Activated naive CD8-positive, alpha-beta T cell (primary cell): ENCODE measurements around the gene USP2.
"Not testable (repeated sequence)": the region's sequence is repeated elsewhere in the genome, so short reads cannot be mapped to it uniquely, and the experiment has no call there.

Experiments
- H3K27ac Mint-ChIP-seq: one replicate; pipeline ENCODE4 v1.8.0; 2021; ENCODE audit warnings: mixed read lengths
- H3K27me3 Mint-ChIP-seq: one replicate; pipeline ENCODE4 v1.8.0; 2021; ENCODE audit warnings: mixed read lengths
- H3K36me3 Mint-ChIP-seq: one replicate; pipeline ENCODE4 v1.8.0; 2021; ENCODE audit warnings: mixed read lengths
- H3K4me1 Mint-ChIP-seq: one replicate; pipeline ENCODE4 v1.8.0; 2021; ENCODE audit warnings: low read depth, mixed read lengths
- H3K4me3 Mint-ChIP-seq: one replicate; pipeline ENCODE4 v1.8.0; 2021; ENCODE audit warnings: mild to moderate bottlenecking, mixed read lengths
- H3K9me3 Mint-ChIP-seq: one replicate; pipeline ENCODE4 v1.8.0; 2021; ENCODE audit warnings: low read depth, mixed read lengths

USP2 gene

DNA sequence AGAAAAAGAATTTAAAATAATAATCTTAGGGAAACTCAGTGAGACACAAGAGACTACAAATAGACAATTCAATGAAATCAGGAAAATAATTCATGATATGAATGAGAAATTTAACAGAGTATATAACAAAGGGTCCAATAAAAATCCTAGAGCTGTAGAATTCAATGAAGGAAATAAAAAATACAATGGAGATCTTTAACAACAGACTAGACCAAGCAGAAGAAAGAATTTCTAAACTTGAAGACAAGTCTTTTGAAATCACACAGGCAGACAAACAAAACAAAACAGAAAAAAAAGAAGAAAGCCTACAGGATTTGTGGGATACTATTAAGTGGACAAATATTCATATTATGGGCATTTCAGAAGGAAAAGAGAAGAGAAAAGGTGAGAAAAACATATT is 16.2 kb upstream of the USP2 start:
- Mint-ChIP-seq H3K4me1 (no peaks in the 10 kb centered on the region), H3K27ac (no peak overlapping the region), H3K4me3 (no peak overlapping the region), H3K27me3 (peaks cover 12% of the 10 kb centered on the region), H3K36me3 (peaks cover 24% of the 10 kb centered on the region), H3K9me3 (peaks cover 23% of the 10 kb centered on the region)

DNA sequence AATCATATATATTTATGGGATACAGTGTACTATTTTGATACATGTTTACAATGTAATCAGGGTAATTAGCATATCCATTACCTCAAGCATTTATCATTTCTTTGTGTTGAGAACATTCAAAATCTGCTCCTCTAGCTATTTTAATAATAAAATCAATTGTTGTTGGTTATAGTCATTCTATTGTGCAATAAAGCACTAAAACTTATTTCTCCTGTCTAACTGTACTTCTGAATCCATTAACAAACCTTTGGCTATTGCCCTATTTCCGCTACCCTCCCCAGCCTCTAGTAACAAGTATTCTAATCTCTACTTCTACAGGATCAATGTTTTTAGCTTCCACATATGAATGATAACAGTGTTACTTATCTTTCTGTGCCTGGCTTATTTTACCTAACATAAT is 15.3 kb upstream of the USP2 start:
- no peaks in the 10 kb centered on the region for H3K4me1 Mint-ChIP-seq
- peaks cover 19% of the 10 kb centered on the region for H3K9me3 Mint-ChIP-seq
- H3K36me3 Mint-ChIP-seq, result peaks cover 20% of the 10 kb centered on the region
- H3K4me3 Mint-ChIP-seq, result no peak overlapping the region
- H3K27me3 Mint-ChIP-seq, result peaks cover 12% of the 10 kb centered on the region
- no peak overlapping the region for H3K27ac Mint-ChIP-seq

DNA sequence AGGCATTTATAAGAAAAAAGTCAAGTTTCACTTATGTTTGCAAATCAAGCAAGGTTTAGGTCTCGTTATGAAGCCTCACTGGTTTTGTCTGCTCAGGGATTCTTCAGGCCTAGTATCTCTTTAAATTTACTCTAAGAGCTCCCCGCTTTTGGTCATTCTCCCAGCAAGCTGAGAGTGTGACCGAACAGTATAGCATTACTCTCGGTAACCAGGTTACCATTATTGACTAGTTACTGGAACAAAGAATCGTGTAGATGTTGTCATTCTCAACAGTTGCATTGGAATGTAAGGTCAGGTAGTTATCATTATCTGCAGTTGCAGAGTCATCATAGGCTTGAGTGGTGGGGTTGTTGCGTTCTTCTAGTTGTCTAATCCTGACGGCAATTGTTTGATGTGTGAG is 9.8 kb upstream of the USP2 start:
- H3K36me3 Mint-ChIP-seq, result no peaks in the 10 kb centered on the region
- no peak overlapping the region for H3K27ac Mint-ChIP-seq
- no peaks in the 10 kb centered on the region for H3K4me1 Mint-ChIP-seq
- peaks cover 10% of the 10 kb centered on the region for H3K27me3 Mint-ChIP-seq
- no peak overlapping the region for H3K4me3 Mint-ChIP-seq
- no peaks in the 10 kb centered on the region for H3K9me3 Mint-ChIP-seq

DNA sequence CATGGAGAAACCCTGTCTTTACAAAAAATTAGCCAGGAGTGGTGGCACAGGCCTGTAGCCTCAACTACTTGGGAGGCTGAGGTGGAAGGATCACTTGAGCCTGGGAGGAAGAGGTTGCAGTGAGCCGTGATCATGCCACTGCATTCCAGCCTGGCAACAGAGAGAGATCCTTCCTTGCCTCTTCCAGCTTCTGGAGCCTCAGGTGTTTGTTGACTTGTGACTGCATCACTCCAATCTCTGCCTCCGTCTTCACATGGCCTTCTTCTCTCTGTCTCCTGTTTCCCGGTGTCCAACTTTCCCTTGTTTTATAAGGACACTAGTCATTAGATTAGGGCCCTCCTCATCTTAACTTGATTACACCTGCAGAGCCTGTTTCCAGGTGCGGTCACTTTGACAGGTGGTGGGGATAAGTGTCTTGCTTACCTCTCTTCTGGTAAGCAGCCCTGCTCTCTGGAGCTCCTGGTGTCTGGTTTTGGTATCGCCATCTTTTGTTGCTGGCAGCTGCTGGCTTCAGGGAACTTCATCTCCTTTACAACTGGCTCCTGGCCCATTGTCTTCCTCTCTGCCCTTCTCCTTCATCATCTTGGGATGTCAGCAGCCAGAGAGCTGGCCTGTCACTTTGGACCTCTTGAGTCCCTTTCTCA is 8.2 kb upstream of the USP2 start:
- Mint-ChIP-seq H3K36me3 (no peaks in the 10 kb centered on the region), H3K27me3 (peaks cover 10% of the 10 kb centered on the region), H3K9me3 (no peaks in the 10 kb centered on the region), H3K4me1 (no peaks in the 10 kb centered on the region), H3K4me3 (no peak overlapping the region), H3K27ac (no peak overlapping the region)

DNA sequence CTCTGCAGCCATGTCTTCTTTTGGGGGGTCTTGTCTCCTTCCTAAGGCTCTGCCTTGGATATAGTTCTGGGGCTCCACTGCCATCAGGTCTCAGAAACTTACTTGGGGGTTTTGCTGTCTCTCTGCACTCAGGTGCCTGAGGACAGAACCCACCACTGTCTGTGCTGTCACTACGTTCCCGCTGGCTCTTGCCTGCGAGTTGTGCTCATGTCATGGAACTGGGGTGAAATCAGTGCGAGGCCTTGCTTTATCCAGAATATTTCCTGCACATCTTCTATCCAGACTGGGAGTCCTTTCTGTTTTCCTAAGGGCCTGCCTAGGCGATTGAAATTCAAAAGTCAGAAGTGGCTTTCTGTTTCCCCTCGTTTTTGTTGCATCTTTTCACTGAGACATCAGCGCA is 6.6 kb upstream of the USP2 start:
- peaks cover 6% of the 10 kb centered on the region for H3K27me3 Mint-ChIP-seq
- no peaks in the 10 kb centered on the region for H3K9me3 Mint-ChIP-seq
- H3K27ac Mint-ChIP-seq, result no peak overlapping the region
- no peaks in the 10 kb centered on the region for H3K36me3 Mint-ChIP-seq
- no peak overlapping the region for H3K4me3 Mint-ChIP-seq
- no peaks in the 10 kb centered on the region for H3K4me1 Mint-ChIP-seq

DNA sequence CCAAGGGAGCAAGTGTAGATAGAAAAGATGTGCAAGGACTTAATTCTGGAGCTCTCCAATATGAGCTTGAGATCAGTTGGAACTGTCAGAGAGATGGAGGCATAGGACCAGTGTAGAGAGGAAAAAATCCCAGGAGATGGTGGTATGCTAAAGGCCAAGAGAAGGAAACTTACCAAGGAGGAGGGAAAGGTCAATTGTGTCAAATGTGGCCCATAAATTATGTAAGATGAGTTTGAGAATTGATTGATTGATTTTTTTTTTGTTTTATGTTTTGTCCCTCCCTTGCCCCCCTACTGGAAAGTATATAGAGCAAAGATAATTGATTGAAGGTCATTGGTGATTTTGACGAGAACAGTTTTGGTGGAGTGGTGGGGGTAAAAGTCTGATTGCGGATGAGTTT is 2.8 kb upstream of the USP2 start:
- Mint-ChIP-seq H3K36me3 (no peaks in the 10 kb centered on the region), H3K27ac (no peak overlapping the region), H3K4me1 (peaks cover 10% of the 10 kb centered on the region), H3K4me3 (no peak overlapping the region), H3K27me3 (peaks cover 5% of the 10 kb centered on the region), H3K9me3 (no peaks in the 10 kb centered on the region)

DNA sequence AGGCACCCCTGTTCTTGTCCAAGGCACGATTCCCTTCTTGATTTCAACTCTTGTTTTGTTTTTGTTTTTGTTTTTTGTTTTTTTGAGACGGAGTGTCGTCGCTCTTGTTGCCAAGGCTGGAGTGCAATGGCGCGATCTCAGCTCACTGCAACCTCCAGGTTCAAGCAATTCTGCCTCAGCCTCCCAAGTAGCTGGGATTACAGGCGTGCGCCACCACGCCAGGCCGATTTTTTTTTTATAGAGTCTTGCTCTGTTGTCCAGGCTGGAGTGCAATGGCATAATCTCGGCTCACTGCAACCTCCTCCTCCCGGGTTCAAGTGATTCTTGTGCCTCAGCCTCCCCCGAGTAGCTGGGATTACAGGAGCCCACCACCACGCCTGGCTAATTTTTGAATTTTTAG is 1.0 kb upstream of the USP2 start:
- peaks cover 10% of the 10 kb centered on the region for H3K4me1 Mint-ChIP-seq
- H3K36me3 Mint-ChIP-seq, H3K4me3 Mint-ChIP-seq, H3K9me3 Mint-ChIP-seq, H3K27ac Mint-ChIP-seq, H3K27me3 Mint-ChIP-seq: not testable (repeated sequence)

DNA sequence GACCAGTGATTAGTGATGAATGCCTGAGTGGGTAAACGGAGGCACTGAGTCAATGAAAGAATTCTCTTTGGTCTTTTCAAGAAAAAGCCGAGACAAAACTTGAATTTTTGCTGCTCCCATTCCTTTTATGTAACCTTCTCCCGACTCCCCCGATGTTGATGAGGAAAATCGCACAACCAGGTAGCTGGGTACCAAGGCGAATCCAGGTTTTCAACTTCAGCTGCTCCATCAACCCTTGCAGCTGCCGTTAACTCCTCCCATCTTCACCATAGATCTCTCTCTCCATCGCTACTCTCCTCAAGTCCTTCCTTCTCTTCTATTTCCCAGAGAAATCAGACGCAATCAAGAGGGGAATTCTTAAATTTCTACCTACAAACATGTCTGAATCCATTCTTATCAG is 611 bp upstream of the USP2 start:
- peaks cover 10% of the 10 kb centered on the region for H3K4me1 Mint-ChIP-seq
- no peak overlapping the region for H3K4me3 Mint-ChIP-seq
- H3K9me3 Mint-ChIP-seq, result no peaks in the 10 kb centered on the region
- no peaks in the 10 kb centered on the region for H3K36me3 Mint-ChIP-seq
- H3K27me3 Mint-ChIP-seq, result no peaks in the 10 kb centered on the region
- H3K27ac Mint-ChIP-seq, result no peak overlapping the region

DNA sequence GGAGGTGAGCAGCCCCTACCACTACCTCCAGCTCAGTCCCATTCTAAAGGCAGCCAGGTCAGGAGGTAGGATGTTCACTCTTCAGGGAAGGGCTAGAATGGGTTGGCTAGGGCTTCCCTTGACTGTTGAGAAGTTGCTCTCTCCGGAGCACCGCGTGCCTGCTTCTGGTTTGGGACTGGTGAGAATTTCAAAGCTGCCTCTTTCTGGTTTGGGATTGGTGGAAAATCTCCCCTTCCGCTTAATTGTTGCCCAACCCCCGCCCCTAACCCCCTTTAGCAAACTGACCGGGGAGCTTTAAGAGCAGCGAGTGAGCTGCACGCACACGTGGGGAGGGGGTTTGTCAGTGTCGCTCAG is 686 bp downstream of the USP2 start:
- no peaks in the 10 kb centered on the region for H3K27me3 Mint-ChIP-seq
- no peak overlapping the region for H3K4me3 Mint-ChIP-seq
- H3K4me1 Mint-ChIP-seq, result peaks cover 10% of the 10 kb centered on the region
- H3K36me3 Mint-ChIP-seq, result no peaks in the 10 kb centered on the region
- H3K9me3 Mint-ChIP-seq, result no peaks in the 10 kb centered on the region
- H3K27ac Mint-ChIP-seq, result no peak overlapping the region

DNA sequence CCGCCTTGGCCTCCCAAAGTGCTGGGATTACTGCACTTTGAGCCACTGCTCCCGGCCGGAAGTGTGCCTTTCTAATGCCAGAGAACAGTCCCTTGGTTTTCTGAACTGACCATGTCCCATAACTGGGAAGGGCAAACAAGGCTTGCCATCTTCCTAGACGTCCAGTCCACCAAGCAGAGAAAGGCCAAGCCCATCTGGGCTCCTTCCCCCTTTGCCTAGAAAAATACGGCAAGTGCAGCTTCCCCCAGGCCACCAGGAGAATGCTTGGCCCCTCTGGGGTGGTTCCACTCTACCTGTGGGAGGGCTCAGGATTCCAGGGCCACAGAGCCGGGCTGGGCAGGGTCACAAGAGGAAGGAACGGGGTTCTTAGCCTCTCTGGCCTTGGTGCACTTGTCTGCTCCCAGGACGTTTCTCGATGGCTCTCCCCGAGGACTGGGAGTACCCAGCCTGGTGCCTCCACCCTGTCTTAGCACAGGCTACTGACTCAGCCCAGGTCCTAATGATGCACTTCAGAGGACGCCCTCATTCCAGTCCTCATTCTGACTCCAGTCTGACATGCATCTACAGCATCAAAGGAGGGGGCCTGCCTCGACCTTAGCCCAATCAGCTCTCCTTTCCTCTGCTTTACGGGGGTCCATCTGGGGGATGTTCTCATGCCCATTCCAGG is 1.2 kb downstream of the USP2 start:
- no peaks in the 10 kb centered on the region for H3K27me3 Mint-ChIP-seq
- no peaks in the 10 kb centered on the region for H3K36me3 Mint-ChIP-seq
- no peaks in the 10 kb centered on the region for H3K9me3 Mint-ChIP-seq
- no peak overlapping the region for H3K27ac Mint-ChIP-seq
- H3K4me1 Mint-ChIP-seq, result peaks cover 10% of the 10 kb centered on the region
- no peak overlapping the region for H3K4me3 Mint-ChIP-seq

DNA sequence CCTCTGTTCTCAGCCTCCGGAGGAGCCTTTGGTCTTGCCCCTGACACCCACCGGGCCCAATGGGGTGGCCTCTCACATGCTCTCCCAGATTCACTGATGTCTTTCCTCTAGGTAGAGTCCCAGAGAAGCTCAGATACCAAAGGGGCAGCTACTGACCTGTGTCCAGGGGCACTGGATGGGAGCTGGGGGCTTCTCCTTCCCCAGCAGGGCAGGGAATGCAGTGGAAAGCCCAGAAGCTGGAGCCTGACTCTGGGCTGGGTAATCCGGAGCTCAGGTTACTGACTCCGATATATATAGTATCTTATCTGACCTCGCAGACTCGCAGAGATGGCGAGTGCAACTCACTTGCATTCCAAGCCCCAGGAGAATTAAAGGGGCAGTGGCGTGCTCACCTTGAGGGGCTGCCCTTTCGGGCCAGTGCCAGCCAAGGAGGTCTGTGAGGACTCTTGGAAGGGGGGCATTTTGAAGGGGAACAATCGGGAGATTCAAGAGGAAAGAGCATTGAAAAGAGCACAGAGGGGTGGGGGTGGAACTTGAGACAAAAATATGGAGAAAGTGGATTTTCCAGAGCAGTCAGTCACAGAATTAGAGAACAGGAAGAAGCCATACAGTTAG is 2.5 kb downstream of the USP2 start:
- no peaks in the 10 kb centered on the region for H3K27me3 Mint-ChIP-seq
- H3K9me3 Mint-ChIP-seq, result no peaks in the 10 kb centered on the region
- peaks cover 12% of the 10 kb centered on the region for H3K4me1 Mint-ChIP-seq
- no peak overlapping the region for H3K27ac Mint-ChIP-seq
- no peak overlapping the region for H3K4me3 Mint-ChIP-seq
- no peaks in the 10 kb centered on the region for H3K36me3 Mint-ChIP-seq

DNA sequence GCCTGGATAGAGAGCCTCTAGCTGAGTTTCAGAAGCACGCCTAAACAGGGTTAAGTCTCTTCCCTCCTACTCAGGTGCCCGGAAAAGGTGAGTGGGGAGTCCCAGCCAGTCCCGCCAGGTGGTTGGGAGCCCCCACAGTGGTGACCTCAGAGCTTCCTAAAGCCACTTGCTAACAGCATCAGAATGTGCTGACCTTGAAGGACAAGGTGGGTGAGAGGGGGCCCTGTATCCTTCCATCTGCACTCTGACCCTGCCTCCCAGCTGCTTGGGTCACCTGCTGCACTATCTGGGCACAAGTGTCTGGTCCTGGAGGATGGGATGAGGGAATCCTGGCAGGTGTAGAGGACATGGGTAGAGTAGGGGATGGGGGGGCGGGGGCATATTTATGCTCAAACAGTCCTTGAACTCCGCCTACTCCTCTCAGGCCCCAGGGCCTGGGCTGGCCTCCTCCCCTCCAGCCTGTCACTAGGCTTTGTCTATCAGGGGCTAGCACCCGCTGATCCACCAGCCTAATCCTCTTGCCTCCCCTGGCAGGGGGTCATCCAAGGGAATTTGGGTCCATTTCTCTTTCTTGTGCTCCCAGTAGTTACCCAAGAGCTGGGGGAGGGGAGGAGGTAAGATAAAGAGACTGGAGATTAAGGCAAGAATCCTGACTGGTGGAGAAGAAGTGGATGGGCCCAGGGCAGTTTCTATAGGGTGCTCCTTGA is 3.4 kb downstream of the USP2 start:
- no peak overlapping the region for H3K27ac Mint-ChIP-seq
- H3K4me1 Mint-ChIP-seq, result peaks cover 18% of the 10 kb centered on the region
- H3K27me3 Mint-ChIP-seq, result no peaks in the 10 kb centered on the region
- no peaks in the 10 kb centered on the region for H3K36me3 Mint-ChIP-seq
- no peaks in the 10 kb centered on the region for H3K9me3 Mint-ChIP-seq
- no peak overlapping the region for H3K4me3 Mint-ChIP-seq

DNA sequence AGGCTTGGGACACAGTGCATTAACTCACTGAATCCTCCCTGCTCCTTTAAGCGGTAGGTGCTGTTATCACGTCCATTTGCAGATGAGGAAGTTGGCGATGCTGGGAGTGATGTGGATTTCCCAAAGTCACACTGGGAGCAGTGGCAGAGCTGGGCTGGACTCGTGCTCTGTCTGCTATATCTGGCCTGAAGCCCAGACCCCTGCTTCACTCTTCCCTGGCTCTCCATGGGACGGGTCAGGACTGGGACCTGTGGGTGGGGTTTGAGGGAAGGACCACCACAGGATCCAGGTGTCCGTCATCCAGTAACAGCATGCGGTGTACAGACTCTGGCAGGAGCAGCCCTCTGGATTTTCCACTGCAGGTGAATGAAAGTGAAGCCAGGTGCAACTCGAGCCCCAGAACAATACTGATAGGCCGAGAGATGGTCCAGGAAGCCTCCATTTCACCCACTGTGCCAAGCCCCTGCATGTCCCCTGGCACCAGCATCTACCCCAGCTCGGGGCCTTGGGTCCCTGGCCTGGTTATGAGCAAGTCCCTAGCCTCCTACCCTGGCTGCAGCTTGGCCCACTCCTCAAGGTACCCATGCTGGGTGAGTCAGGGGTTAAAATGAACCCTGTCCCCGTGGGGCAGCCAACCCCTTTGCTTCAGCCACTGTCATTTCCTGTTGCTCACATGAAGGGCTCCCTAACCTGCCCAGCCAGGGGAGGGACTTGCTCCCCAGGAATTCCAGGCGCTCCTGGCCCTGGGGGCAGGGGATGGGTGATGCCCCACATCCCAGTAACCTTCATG is 4.2 kb downstream of the USP2 start:
- no peaks in the 10 kb centered on the region for H3K9me3 Mint-ChIP-seq
- H3K36me3 Mint-ChIP-seq, result no peaks in the 10 kb centered on the region
- no peaks in the 10 kb centered on the region for H3K27me3 Mint-ChIP-seq
- H3K27ac Mint-ChIP-seq, result no peak overlapping the region
- H3K4me1 Mint-ChIP-seq, result peaks cover 18% of the 10 kb centered on the region
- no peak overlapping the region for H3K4me3 Mint-ChIP-seq

DNA sequence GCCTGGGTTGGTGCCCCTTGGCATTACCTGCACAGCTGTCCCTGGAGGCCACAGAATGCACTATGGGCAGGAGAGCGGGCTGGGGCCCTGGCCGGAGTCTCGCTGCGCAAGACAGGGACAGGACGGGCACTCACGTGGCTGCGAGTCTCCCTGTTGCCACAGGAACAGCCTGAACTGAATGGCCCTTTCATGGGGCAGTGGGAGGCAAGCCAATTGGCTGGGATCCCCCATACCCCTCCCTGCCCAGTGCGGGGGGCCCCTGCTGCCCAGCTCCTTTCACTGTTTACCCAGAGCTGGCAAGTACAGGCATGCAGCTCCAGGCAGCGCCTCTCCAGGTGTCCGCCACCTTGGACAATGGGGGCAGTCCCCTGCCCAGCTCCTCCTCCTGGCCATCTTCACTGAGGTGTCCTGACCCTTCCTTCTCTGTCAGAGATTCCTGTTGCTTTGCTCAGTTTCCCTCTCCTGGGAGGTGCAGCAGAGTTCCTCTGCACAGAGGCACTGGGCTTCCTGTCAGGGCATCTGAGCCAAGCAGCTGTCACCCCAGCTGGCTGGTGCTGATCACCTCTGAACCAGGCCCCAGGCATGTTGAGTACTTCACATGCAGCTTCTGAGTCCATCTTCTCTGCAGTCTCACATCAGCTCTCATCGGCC is 5.2 kb downstream of the USP2 start:
- Mint-ChIP-seq H3K27me3 (peaks cover 2% of the 10 kb centered on the region), H3K27ac (no peak overlapping the region), H3K4me1 (peaks cover 16% of the 10 kb centered on the region), H3K4me3 (no peak overlapping the region), H3K9me3 (no peaks in the 10 kb centered on the region), H3K36me3 (no peaks in the 10 kb centered on the region)
